HG03103 (cell line): ENCODE data around the gene ITGB7.
"Not testable (repeated sequence)": the region's sequence is repeated elsewhere in the genome, so short reads cannot be mapped to it uniquely, and the experiment has no call there.

Source experiments
- ATAC-seq: cut with Tn5 transposase; IDR thresholded peaks from one replicate; pipeline ENCODE4 v1.9.1; 2021; ENCODE audit warnings: low read depth; ENCODE audit not compliant: unreplicated experiment

ITGB7 gene

GRCh38 chr12:53217931-53218307 lies 10.9 kb upstream of the ITGB7 start:
- ATAC-seq: no peak

- ATAC-seq: no peak
Measured at GRCh38 chr12:53217051-53217930, 10.2 kb upstream of the ITGB7 start.

DNA sequence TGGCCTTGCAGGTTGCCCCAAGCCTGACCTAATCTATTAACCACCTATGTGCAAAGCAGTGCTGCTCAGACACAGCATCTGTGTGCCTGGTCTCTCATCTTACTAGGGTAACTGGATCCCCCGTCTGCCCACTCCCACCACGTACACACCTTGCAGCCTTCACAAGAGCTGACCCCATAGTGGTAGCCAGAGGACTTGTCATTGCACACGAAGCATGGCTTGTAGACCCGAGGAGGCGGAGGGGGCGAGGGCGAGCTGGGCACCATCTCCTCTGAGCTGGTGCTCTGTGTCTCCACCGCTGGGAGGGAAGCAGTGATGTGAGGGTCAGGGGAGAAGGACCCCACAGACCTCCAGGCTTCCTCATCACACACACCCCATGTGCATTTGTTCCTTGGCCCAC lies 8.4 kb upstream of the ITGB7 start:
- ATAC-seq: no peak

DNA sequence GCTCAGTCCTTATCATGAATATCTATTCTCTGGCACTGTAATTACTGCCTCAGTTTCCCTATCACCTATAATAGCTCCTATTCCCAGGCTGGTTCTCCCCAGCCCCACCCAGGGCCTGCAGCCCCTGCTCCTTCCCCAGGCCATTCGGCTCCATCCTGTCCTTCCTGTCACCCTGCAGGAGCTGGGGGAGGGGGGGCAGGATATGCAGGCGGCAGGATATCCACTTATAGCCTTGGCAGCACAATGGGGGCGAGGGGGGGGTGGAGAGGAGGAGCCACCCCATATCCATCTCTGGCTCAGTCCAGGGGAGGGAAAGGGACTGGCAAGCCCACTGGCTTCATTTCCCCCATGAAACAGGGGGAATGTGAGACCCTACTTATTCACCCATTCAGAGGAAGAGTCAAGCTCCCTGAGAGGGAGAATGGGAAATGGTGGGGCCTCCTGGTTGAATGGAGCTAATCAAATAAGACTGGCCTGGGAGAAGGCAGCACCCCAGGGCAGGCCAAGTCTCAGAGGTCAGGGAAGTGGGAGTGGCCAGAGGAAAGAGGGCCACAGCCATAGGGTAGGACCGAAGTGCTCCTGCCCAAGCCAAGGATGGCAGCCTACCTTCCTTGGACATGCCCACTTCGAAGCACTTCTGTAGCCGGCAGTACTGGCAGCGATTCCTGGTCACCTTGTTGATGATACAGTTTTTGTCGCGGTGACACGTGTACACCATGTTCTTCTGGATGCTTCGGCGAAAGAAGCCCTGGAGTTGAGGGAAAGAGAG lies 7.8 kb upstream of the ITGB7 start:
- no peak for ATAC-seq

- ATAC-seq: no peak
Measured at GRCh38 chr12:53214221-53214620, 7.2 kb upstream of the ITGB7 start.

GRCh38 chr12:53213348-53213747 lies 6.3 kb upstream of the ITGB7 start:
- no peak for ATAC-seq

- ATAC-seq: no peak
Measured at GRCh38 chr12:53212931-53213330, 5.9 kb upstream of the ITGB7 start.

DNA sequence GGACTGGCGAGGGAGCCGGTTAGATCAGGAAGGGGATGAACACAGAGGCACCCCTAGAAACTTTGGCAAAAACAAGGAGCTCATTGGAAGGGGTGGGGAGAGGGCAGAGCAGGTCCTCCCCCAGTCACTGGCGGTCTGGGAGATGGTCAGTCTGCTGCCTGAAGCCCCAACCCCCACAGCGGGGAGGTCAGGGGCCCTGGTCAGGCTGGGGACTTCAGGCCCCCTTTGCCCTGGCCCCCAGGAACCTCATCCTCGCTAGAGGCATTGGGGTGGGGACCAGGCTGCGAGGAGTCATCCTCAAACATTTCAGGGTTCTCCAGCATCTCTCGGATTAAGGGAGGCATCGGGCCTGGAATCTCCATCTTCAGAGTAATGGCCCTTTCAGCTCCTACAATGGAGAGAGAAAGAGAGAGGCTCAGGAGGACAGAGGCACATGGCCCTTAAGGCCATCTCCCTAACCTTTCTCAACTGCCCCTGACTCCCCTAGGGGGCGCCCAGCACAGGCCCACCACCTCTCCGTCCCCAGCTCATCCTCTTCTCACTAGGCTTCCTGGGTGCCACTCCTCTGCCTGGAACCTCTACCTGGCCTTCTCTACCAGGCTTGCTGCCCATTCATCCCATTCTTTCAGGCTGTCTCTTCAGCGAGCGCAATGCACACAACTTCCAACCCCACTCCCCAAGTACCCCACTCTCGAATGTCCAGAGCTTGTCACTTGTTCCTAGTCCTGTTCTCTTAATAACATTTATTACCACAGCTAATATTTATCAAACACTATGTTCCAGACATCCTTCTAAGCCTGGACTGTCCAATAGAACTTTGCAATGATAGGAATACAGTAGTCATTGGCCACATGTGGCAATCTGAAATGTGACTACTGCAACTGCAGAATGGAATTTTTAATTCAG lies 4.7 kb upstream of the ITGB7 start:
- ATAC-seq: no peak

DNA sequence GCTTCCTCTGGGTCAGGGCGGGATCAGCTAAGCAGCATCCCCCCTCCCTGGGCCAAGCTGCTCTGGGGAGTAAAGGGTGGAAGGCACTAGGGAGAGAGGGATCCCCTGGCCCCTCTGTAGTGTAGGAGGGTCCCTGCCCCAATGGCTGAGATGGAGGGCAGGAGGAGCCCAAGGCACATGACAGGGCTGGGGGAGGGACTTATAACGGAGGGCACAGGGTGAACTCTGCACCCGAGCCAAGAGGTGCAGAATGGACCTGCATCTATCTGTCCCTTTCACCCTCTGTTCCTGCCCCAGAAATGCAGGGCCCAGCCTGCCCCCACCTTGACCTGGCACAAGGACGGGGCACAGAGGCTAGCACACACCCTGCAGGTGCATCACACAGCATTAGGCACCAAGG lies 3.8 kb upstream of the ITGB7 start:
- no peak for ATAC-seq

- no peak for ATAC-seq
Measured at GRCh38 chr12:53208877-53209463, 1.9 kb upstream of the ITGB7 start.

- no peak for ATAC-seq
Measured at GRCh38 chr12:53208435-53208834, 1.4 kb upstream of the ITGB7 start.

GRCh38 chr12:53205747-53206419 lies 1.2 kb downstream of the ITGB7 start:
- ATAC-seq: peak; percentile 59

- no peak for ATAC-seq
Measured at GRCh38 chr12:53204351-53204750, 2.7 kb downstream of the ITGB7 start.

DNA sequence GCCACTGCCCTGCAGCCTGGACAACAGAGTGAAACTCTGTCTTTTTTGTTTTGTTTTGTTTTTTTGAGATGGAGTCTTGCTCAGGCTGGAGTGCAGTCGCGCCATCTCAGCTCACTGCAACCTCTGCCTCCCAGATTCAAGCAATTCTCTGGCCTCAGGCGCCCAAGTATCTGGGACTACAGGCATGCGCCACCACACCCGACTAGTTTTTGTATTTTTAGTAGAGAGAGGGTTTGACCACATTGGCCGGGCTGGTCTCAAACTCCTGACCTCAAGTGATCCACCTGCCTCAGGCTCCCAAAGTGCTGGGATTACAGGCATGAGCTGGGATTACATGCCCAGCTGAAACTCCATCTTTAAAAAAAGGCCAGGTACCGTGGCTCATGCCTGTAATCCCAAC lies 4.7 kb downstream of the ITGB7 start:
- ATAC-seq: not testable (repeated sequence)

GRCh38 chr12:53201639-53202038 lies 5.4 kb downstream of the ITGB7 start:
- ATAC-seq: no peak

GRCh38 chr12:53201177-53201541 lies 5.9 kb downstream of the ITGB7 start:
- no peak for ATAC-seq

GRCh38 chr12:53200458-53201176 lies 6.4 kb downstream of the ITGB7 start:
- ATAC-seq: peak; percentile 42

GRCh38 chr12:53200107-53200457 lies 7.0 kb downstream of the ITGB7 start:
- peak; percentile 22 for ATAC-seq

- no peak for ATAC-seq
Measured at GRCh38 chr12:53199700-53200099, 7.4 kb downstream of the ITGB7 start.
